ENCODE measurements around the gene OTULINL.

GRCh38 chr5:14534773-14535172 is 46.8 kb upstream of the OTULINL start:
- TF ChIP-seq, protein P1, sequence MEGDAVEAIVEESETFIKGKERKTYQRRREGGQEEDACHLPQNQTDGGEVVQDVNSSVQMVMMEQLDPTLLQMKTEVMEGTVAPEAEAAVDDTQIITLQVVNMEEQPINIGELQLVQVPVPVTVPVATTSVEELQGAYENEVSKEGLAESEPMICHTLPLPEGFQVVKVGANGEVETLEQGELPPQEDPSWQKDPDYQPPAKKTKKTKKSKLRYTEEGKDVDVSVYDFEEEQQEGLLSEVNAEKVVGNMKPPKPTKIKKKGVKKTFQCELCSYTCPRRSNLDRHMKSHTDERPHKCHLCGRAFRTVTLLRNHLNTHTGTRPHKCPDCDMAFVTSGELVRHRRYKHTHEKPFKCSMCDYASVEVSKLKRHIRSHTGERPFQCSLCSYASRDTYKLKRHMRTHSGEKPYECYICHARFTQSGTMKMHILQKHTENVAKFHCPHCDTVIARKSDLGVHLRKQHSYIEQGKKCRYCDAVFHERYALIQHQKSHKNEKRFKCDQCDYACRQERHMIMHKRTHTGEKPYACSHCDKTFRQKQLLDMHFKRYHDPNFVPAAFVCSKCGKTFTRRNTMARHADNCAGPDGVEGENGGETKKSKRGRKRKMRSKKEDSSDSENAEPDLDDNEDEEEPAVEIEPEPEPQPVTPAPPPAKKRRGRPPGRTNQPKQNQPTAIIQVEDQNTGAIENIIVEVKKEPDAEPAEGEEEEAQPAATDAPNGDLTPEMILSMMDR (conservative IDR thresholded peaks at IDR 0.05; ENCODE audit: low read depth, low read length) = no peak
- TF ChIP-seq EZH2phosphoT487 (IDR thresholded peaks at IDR 0.05; ENCODE audit: borderline replicate concordance, low read length) (no peak), EZH2 (IDR thresholded peaks at IDR 0.05; ENCODE audit: low read length, unreplicated experiment) (no peak)
